ENCODE data around the gene BTBD10. TPM values are rescaled to one million over a fixed set of nuclear protein-coding genes. Genes with fewer than 3 reads are reported as not detected.

BTBD10 gene
- total and polyA plus RNA-seq, 2 experiments from 2014 or later = 21.3 to 44.1 TPM

GRCh38 chr11:13475091-13475490 is 12.1 kb upstream of the BTBD10 start:
- Histone ChIP-seq H3K4me2 (no peak overlapping the region), H3K4me3 (no peak overlapping the region), H3K36me3 (replicated peaks; ENCODE audit: insufficient read depth, low read depth) (no peaks in the 10 kb centered on the region), H4K20me1 (ENCODE audit: insufficient read depth, poor library complexity, severe bottlenecking) (no peaks in the 10 kb centered on the region), H3K4me1 (ENCODE audit: insufficient read depth) (no peaks in the 10 kb centered on the region), H3K9me3 (ENCODE audit: low read depth) (no peaks in the 10 kb centered on the region), H2AFZ (no peak overlapping the region), H3K27ac (no peak overlapping the region), H3K9me2 (replicated peaks; ENCODE audit: insufficient read depth) (no peaks in the 10 kb centered on the region), H3K79me2 (no peaks in the 10 kb centered on the region), H3K27me3 (no peaks in the 10 kb centered on the region)
- TF ChIP-seq, protein P1, sequence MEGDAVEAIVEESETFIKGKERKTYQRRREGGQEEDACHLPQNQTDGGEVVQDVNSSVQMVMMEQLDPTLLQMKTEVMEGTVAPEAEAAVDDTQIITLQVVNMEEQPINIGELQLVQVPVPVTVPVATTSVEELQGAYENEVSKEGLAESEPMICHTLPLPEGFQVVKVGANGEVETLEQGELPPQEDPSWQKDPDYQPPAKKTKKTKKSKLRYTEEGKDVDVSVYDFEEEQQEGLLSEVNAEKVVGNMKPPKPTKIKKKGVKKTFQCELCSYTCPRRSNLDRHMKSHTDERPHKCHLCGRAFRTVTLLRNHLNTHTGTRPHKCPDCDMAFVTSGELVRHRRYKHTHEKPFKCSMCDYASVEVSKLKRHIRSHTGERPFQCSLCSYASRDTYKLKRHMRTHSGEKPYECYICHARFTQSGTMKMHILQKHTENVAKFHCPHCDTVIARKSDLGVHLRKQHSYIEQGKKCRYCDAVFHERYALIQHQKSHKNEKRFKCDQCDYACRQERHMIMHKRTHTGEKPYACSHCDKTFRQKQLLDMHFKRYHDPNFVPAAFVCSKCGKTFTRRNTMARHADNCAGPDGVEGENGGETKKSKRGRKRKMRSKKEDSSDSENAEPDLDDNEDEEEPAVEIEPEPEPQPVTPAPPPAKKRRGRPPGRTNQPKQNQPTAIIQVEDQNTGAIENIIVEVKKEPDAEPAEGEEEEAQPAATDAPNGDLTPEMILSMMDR (IDR thresholded peaks at IDR 0.05; ENCODE audit: poor library complexity) = no peak
- TF ChIP-seq EZH2 (IDR thresholded peaks at IDR 0.05; ENCODE audit: borderline replicate concordance) = no peak
- no peak for TF ChIP-seq EZH2phosphoT487 (IDR thresholded peaks at IDR 0.05; ENCODE audit: low read depth, severe bottlenecking, unreplicated experiment)
- DNase-seq (ENCODE audit: low spot score) = no peak
- WGBS (ENCODE audit: low lambda C conversion rate, missing lambda C conversion rate) = 80% methylated on average over 3 of the region's 3 CpGs

GRCh38 chr11:13473013-13473722 is 10.1 kb upstream of the BTBD10 start:
- Histone ChIP-seq H3K27me3 (no peaks in the 10 kb centered on the region), H3K79me2 (no peaks in the 10 kb centered on the region), H3K4me1 (ENCODE audit: insufficient read depth) (no peaks in the 10 kb centered on the region), H3K9me2 (replicated peaks; ENCODE audit: insufficient read depth) (no peaks in the 10 kb centered on the region), H2AFZ (no peak overlapping the region), H3K36me3 (replicated peaks; ENCODE audit: insufficient read depth, low read depth) (no peaks in the 10 kb centered on the region), H3K27ac (no peak overlapping the region), H3K4me3 (no peak overlapping the region), H3K9me3 (ENCODE audit: low read depth) (no peaks in the 10 kb centered on the region), H4K20me1 (ENCODE audit: insufficient read depth, poor library complexity, severe bottlenecking) (no peaks in the 10 kb centered on the region), H3K4me2 (no peak overlapping the region)
- TF ChIP-seq, protein P1 (IDR thresholded peaks at IDR 0.05; ENCODE audit: poor library complexity) = no peak
- TF ChIP-seq EZH2phosphoT487 (IDR thresholded peaks at IDR 0.05; ENCODE audit: low read depth, severe bottlenecking, unreplicated experiment) (no peak), EZH2 (IDR thresholded peaks at IDR 0.05; ENCODE audit: borderline replicate concordance) (no peak)
- DNase-seq (ENCODE audit: low spot score) = no peak
- WGBS (ENCODE audit: low lambda C conversion rate, missing lambda C conversion rate) = 70% methylated on average over 3 of the region's 3 CpGs

DNA sequence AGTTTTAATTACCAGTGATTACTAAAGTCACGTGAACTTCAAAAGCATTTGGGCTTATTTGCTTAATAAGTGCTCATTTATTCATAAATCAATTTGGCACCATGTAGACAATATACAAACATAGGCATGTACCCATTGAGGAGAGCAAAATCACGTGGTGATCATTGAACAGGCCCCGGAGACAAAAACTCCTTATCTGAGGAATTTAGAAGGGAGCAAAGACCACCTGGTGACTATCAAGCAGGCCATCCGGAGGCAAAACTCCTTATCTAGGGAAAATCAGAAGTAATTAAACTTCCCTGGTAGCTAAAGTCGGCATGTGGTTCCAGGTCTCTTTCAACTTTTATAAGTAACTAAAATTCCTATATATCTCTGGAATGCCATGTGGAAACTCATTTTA is 5.7 kb upstream of the BTBD10 start:
- 15% methylated on average over 5 of the region's 5 CpGs for WGBS (ENCODE audit: low lambda C conversion rate, missing lambda C conversion rate)
- H3K27ac ChIP-seq = no peak overlapping the region
- no peaks in the 10 kb centered on the region for H3K27me3 ChIP-seq
- no peaks in the 10 kb centered on the region for H3K36me3 ChIP-seq (replicated peaks; ENCODE audit: insufficient read depth, low read depth)
- TF ChIP-seq EZH2phosphoT487 (IDR thresholded peaks at IDR 0.05; ENCODE audit: low read depth, severe bottlenecking, unreplicated experiment) (no peak), EZH2 (IDR thresholded peaks at IDR 0.05; ENCODE audit: borderline replicate concordance) (no peak)
- TF ChIP-seq, protein P1 (IDR thresholded peaks at IDR 0.05; ENCODE audit: poor library complexity) = no peak
- H3K4me2 ChIP-seq = peak overlapping the region; percentile 18
- no peaks in the 10 kb centered on the region for H3K9me3 ChIP-seq (ENCODE audit: low read depth)
- H3K4me1 ChIP-seq (ENCODE audit: insufficient read depth) = no peaks in the 10 kb centered on the region
- H2AFZ ChIP-seq = no peak overlapping the region
- no peaks in the 10 kb centered on the region for H3K9me2 ChIP-seq (replicated peaks; ENCODE audit: insufficient read depth)
- no peak for DNase-seq (ENCODE audit: low spot score)
- no peaks in the 10 kb centered on the region for H3K79me2 ChIP-seq
- H3K4me3 ChIP-seq = no peak overlapping the region
- H4K20me1 ChIP-seq (ENCODE audit: insufficient read depth, poor library complexity, severe bottlenecking) = no peaks in the 10 kb centered on the region
